WTC11 (cell line): Measurements from ENCODE around the gene IVL. TPM values are rescaled to one million over a fixed set of nuclear protein-coding genes. Genes with fewer than 3 reads are reported as not detected.

Experiments used
- ATAC-seq: fragments of 200-7000 bp; cut with Tn5 transposase; 2 replicates; pipeline ENCODE4 v1.10.0; 2021; ENCODE audit warnings: mild to moderate bottlenecking, moderate library complexity
- CTCF ChIA-PET: fragments of 300-600 bp; sonication (Branson Sonifier 250); formaldehyde crosslinking; loops from one replicate; lab custom pipeline; 2021; ENCODE audit warnings: antibody characterized with exemption; lab: Charles Lee
- POLR2A ChIA-PET: fragments of 350-600 bp; sonication (Branson Sonifier 250); formaldehyde crosslinking; loops from one replicate; lab custom pipeline; 2021; ENCODE audit warnings: antibody characterized with exemption; lab: Charles Lee
- DNase-seq: peaks from one replicate; pipeline ENCODE4 v3.0.0; 2021; ENCODE audit warnings: low spot score
- H3K27ac Mint-ChIP-seq: 2 replicates; pipeline ENCODE4 v1.8.0; 2021; ENCODE audit warnings: mixed read lengths
- H3K27me3 Mint-ChIP-seq: 2 replicates; pipeline ENCODE4 v1.8.0; 2021; ENCODE audit warnings: low read depth, mild to moderate bottlenecking, moderate library complexity, mixed read lengths
- H3K36me3 Mint-ChIP-seq: 2 replicates; pipeline ENCODE4 v1.8.0; 2021; ENCODE audit warnings: mixed read lengths
- H3K4me1 Mint-ChIP-seq: 2 replicates; pipeline ENCODE4 v1.8.0; 2022; ENCODE audit warnings: mixed read lengths
- H3K4me3 Mint-ChIP-seq: 2 replicates; pipeline ENCODE4 v1.8.0; 2021; ENCODE audit warnings: mild to moderate bottlenecking, moderate library complexity, mixed read lengths
- H3K9me3 Mint-ChIP-seq: 2 replicates; pipeline ENCODE4 v1.8.0; 2021; ENCODE audit warnings: mixed read lengths
- ATF2 ChIP-seq: sonication (generic); formaldehyde crosslinking; IDR thresholded peaks from 2 replicates; pipeline ENCODE4 v1.8.1; 2022; ENCODE audit warnings: low read depth, missing genetic modification reagents, borderline replicate concordance
- ATF3 ChIP-seq: sonication (generic); formaldehyde crosslinking; conservative IDR thresholded peaks from 2 replicates; pipeline ENCODE4 v1.8.1; 2022; ENCODE audit warnings: mild to moderate bottlenecking, missing genetic modification reagents
- E2F1 ChIP-seq: sonication (generic); formaldehyde crosslinking; IDR thresholded peaks from 2 replicates; pipeline ENCODE4 v1.8.0; 2022; ENCODE audit warnings: mild to moderate bottlenecking, missing genetic modification reagents
- ELF4 ChIP-seq: sonication (generic); formaldehyde crosslinking; IDR thresholded peaks from 2 replicates; pipeline ENCODE4 v1.8.1; 2022; ENCODE audit warnings: low read depth, mild to moderate bottlenecking, moderate library complexity, missing genetic modification reagents
- FOXP4 ChIP-seq: sonication (generic); formaldehyde crosslinking; IDR thresholded peaks from 2 replicates; pipeline ENCODE4 v1.8.0; 2022; ENCODE audit warnings: mild to moderate bottlenecking, missing genetic modification reagents
- IRF1 ChIP-seq: sonication (generic); formaldehyde crosslinking; IDR thresholded peaks from 2 replicates; pipeline ENCODE4 v1.8.0; 2023; ENCODE audit warnings: missing genetic modification reagents
- KAT7 ChIP-seq: sonication (generic); formaldehyde crosslinking; IDR thresholded peaks from 2 replicates; pipeline ENCODE4 v1.8.1; 2023; ENCODE audit warnings: missing genetic modification reagents, mild to moderate bottlenecking, borderline replicate concordance
- MAX ChIP-seq: sonication (generic); formaldehyde crosslinking; IDR thresholded peaks from 2 replicates; pipeline ENCODE4 v1.8.0; 2022; ENCODE audit warnings: mild to moderate bottlenecking, missing genetic modification reagents
- MLX ChIP-seq: sonication (generic); formaldehyde crosslinking; IDR thresholded peaks from 2 replicates; pipeline ENCODE4 v1.8.1; 2023; ENCODE audit warnings: mild to moderate bottlenecking, missing genetic modification reagents, moderate library complexity
- NFATC4 ChIP-seq: fragments of 250-450 bp; sonication (Bioruptor Pico); IDR thresholded peaks from 2 replicates; pipeline ENCODE4 v1.9.0; 2021; ENCODE audit warnings: mild to moderate bottlenecking
- NR2C2 ChIP-seq: sonication (generic); formaldehyde crosslinking; IDR thresholded peaks from 2 replicates; pipeline ENCODE4 v1.8.0; 2022; ENCODE audit warnings: mild to moderate bottlenecking, missing genetic modification reagents
- PRDM15 ChIP-seq: sonication (generic); formaldehyde crosslinking; IDR thresholded peaks from 2 replicates; pipeline ENCODE4 v1.8.0; 2022; ENCODE audit warnings: missing genetic modification reagents
- RORB ChIP-seq: fragments of 250-450 bp; sonication (Bioruptor Pico); IDR thresholded peaks from 2 replicates; pipeline ENCODE4 v1.9.0; 2021; ENCODE audit warnings: mild to moderate bottlenecking
- SOX15 ChIP-seq: fragments of 250-450 bp; sonication (Bioruptor Pico); IDR thresholded peaks from 2 replicates; pipeline ENCODE4 v1.9.0; 2021; ENCODE audit warnings: mild to moderate bottlenecking
- STAT6 ChIP-seq: sonication (generic); formaldehyde crosslinking; conservative IDR thresholded peaks from 2 replicates; pipeline ENCODE4 v1.8.1; 2023; ENCODE audit warnings: mild to moderate bottlenecking, low read depth, missing genetic modification reagents, moderate library complexity
- TEAD4 ChIP-seq: sonication (generic); formaldehyde crosslinking; IDR thresholded peaks from 2 replicates; pipeline ENCODE4 v1.8.0; 2022; ENCODE audit warnings: mild to moderate bottlenecking, missing genetic modification reagents
- ZNF138 ChIP-seq: sonication (generic); formaldehyde crosslinking; conservative IDR thresholded peaks from 2 replicates; pipeline ENCODE4 v1.8.1; 2022; ENCODE audit warnings: mild to moderate bottlenecking, moderate library complexity, missing genetic modification reagents
- ZNF219 ChIP-seq: sonication (generic); formaldehyde crosslinking; IDR thresholded peaks from 2 replicates; pipeline ENCODE4 v1.8.0; 2023; ENCODE audit warnings: missing genetic modification reagents, mild to moderate bottlenecking, borderline replicate concordance
- ZNF396 ChIP-seq: fragments of 250-450 bp; sonication (Bioruptor Pico); IDR thresholded peaks from 2 replicates; pipeline ENCODE4 v1.8.0; 2021; ENCODE audit warnings: mild to moderate bottlenecking, moderate library complexity, borderline replicate concordance
- ZNF423 ChIP-seq: fragments of 250-450 bp; sonication (Bioruptor Pico); IDR thresholded peaks from 2 replicates; pipeline ENCODE4 v2.1.2; 2022; ENCODE audit warnings: mild to moderate bottlenecking, moderate library complexity
- ZSCAN18 ChIP-seq: fragments of 250-450 bp; sonication (Bioruptor Pico); IDR thresholded peaks from 2 replicates; pipeline ENCODE4 v2.1.2; 2022; ENCODE audit warnings: mild to moderate bottlenecking, moderate library complexity
- total RNA-seq: library from RNA; stranded (reverse); gene quantifications from 3 replicates; pipeline ENCODE4 v1.2.3, GENCODE V29; 2021

Gene IVL
- total RNA-seq, 1 experiment from 2014 or later = not detected

- TF ChIP-seq ATF2 (CRISPR knock-in tag) (no peak), MAX (CRISPR knock-in tag) (no peak), ELF4 (CRISPR knock-in tag) (no peak), ZSCAN18 (CRISPR knock-in tag) (no peak), TEAD4 (CRISPR knock-in tag) (no peak), ZNF219 (CRISPR knock-in tag) (no peak), RORB (no peak)
- TF ChIP-seq, all 79 proteins: peak for 0
These were observed 24.9 kb downstream of the IVL start (continued) for GRCh38 chr1:152933196-152933595.

GRCh38 chr1:152940614-152941013 lies 32.3 kb downstream of the IVL start:
- DNase-seq (no peak), ATAC-seq (no peak)
- H3K27ac Mint-ChIP-seq = no peak overlapping the region
- H3K36me3 Mint-ChIP-seq = no peaks in the 10 kb centered on the region; the same call in 1 of the 2 replicates
- no peak overlapping the region for H3K4me3 Mint-ChIP-seq
- ChIA-PET CTCF (interaction anchor here (1.0 kb wide), 1 partner anchor 14 kb away, joined by 4 read pairs; no protein-coding TSS in a partner anchor), POLR2A (no interaction called here)
- peaks cover 13% of the 10 kb centered on the region for H3K9me3 Mint-ChIP-seq
- H3K27me3 Mint-ChIP-seq = peaks cover 6% of the 10 kb centered on the region; the same call in 1 of the 2 replicates
- no peaks in the 10 kb centered on the region for H3K4me1 Mint-ChIP-seq
- no peak for TF ChIP-seq SOX15 (CRISPR knock-in tag)
- TF ChIP-seq ZNF138 = no peak
- no peak for TF ChIP-seq TEAD4 (CRISPR knock-in tag)
- no peak for TF ChIP-seq KAT7
- TF ChIP-seq NR2C2 = no peak
- TF ChIP-seq RORB = no peak
- TF ChIP-seq E2F1 (CRISPR knock-in tag) = no peak
- TF ChIP-seq MLX (CRISPR knock-in tag) = no peak
- TF ChIP-seq ATF3 (CRISPR knock-in tag) = no peak
- TF ChIP-seq STAT6 (CRISPR knock-in tag) = no peak
- TF ChIP-seq FOXP4 = no peak
- TF ChIP-seq ZNF423 (CRISPR knock-in tag) = no peak
- no peak for TF ChIP-seq NFATC4
- TF ChIP-seq ZNF396 = no peak
- no peak for TF ChIP-seq IRF1 (CRISPR knock-in tag)
- TF ChIP-seq PRDM15 = no peak
